Renal pelvis (tissue), 4 donors: ENCODE measurements around the gene IP6K3. TPM values are rescaled to one million over a fixed set of nuclear protein-coding genes. Genes with fewer than 3 reads are reported as not detected.

Experiments used
- DNase-seq: peaks from one replicate; pipeline ENCODE4 v3.0.0-alpha.2; 2013
- polyA plus RNA-seq, 3 donors: library from polyadenylated mRNA; unstranded; fragments of 120-200 nt; gene quantifications; one replicate each; pipeline ENCODE4 v1.2.1, GENCODE V29; 2013; ENCODE audit not compliant: insufficient read length in 3 of 3

The IP6K3 gene
- polyA plus RNA-seq, 3 donors, result 0.83 to 1.1 (median 0.83) TPM

DNA sequence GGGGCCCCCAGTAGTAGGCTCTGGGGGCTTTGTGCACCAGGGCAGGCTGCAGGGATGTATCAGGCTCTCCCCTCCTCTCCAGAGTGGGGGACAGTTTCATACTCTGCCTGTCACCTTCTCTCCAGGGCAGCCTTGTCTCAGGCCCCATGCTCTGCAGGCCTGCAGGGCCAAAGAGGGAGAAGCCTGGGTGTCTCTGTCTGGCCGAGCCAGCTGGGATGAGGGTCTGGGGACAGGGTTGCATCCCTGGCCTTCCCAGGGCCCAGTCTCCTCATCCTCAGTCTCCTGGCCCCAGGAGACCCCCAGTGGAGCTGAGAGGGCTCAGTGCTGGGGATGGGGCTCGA lies 14.8 kb upstream of the IP6K3 start:
- DNase-seq, result no peak

DNA sequence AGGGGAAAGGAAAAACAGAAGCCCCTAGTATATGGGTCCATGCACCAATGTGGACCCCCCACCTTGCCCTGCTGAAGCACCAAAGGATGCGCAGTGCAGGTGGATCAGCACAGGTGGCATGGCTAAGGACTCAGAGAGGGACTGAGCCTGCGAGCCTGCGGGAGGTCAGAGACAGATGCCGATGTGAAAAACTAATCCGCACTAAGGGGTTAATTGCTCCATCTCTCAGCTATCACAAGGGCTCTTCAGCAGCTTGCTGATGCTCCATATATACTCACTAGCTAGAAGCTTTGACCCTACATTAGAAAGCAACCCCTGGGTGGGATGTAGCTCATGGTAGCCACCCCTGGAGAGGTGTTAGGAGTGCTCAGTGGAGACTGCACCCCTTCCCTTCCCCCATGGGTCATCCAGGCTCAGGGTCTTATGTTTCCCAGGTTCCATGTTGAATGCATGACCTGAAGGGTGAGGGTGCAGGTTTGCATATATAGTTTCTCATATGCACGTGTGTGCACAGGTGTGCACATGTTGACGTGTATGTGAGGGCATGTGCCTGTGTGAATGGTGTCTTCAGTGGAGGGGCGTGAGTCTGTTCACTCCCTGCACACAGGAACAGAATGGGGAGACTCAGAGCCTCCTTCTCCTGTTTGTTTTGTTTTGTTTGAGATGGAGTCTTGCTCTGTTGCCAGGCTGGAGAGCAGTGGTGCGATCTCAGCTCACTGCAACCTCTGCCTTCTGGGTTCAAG lies 13.4 kb upstream of the IP6K3 start:
- no peak for DNase-seq

DNA sequence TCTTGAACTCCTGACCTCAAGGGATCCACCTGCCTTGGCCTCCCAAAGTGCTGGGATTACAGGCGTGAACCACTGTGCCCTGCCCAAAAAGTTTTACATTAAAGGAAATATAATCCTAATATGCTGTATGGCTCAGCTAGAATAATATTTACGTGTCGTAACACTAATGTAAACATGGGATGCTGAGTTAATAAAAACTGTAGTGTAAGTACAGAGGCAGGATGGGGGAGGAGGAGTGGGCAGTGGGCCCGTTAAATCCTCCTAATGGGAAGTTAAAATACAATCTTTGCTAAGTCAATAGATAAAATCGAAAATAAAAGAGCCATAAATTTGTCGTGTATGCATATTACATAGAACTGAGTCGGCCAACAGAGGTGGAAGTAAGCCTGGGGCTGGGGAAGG lies 12.1 kb upstream of the IP6K3 start:
- no peak for DNase-seq

DNA sequence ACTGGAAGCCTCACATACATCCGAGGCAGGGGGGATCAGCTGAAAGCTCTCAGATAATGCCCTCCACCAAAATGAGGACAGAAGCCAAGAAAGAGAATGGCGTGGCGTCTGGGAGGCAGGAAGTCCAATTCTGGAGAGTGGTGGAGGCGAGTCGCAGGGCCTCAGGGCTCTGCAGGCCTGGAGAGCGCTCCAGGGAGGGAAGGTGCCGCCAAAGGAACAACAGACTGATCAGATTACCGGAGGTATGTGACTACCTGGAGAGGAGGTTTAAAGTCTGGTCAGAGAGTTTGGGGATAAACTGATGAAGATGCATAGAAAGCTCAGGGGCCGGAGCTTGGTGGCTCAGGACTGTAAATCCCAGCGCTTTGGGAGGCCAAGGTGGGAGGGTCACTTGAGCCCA lies 11.2 kb upstream of the IP6K3 start:
- no peak for DNase-seq

DNA sequence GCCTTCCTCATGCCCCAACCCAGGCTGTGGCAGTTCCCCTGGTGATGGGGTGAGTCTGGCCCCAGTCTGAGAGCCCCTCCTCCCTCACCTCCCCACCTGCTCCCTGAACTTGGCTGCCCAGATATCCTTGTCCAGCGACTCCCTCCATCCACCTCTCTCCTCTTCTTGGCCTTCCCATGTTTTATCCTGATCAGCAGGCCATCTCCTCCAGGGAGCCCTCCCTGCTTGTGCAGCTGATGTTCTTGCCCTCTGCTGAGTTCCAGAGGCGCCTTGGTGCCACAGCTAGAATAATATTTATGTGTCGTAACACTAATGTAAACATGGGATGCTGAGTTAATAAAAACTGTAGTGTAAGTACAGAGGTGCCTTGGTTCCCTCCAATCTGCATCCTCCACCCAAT lies 10.4 kb upstream of the IP6K3 start:
- no peak for DNase-seq

DNA sequence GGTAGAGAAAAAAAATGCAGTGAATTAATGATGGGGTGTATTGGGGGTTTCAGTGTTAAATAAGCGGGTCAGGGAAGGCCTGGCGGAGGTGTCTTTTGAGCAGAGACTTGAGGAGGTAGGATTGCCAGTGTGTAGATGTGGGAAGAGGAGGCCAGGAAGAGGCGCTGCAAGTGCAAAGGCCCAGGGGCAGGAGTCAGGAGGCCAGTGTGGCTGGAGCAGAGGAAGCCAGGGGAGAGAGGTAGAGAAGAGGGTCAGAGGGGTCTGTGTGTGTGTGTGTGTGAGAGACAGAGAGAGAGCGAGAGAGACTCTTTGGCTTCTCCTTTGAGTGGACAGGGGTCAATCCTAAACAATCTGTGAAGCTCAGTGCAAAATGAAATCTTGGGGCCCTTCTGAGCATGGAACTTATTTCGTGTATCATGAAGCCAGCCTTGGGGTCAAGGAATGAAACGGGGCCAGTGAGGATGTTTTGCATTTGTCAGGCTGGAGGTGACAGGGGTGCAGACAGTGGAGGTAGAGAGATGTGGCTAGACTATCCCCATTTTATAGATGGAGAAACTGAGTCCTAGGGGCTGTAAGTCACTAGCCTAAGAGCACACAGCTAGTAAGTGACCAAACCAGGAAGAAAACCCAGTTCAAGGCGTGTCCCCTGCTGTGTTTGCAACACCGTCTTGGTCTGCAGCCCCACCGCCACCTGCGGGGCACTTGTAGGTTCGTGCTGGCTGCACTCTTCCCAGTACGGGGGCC lies 9.7 kb upstream of the IP6K3 start:
- DNase-seq, result no peak

DNA sequence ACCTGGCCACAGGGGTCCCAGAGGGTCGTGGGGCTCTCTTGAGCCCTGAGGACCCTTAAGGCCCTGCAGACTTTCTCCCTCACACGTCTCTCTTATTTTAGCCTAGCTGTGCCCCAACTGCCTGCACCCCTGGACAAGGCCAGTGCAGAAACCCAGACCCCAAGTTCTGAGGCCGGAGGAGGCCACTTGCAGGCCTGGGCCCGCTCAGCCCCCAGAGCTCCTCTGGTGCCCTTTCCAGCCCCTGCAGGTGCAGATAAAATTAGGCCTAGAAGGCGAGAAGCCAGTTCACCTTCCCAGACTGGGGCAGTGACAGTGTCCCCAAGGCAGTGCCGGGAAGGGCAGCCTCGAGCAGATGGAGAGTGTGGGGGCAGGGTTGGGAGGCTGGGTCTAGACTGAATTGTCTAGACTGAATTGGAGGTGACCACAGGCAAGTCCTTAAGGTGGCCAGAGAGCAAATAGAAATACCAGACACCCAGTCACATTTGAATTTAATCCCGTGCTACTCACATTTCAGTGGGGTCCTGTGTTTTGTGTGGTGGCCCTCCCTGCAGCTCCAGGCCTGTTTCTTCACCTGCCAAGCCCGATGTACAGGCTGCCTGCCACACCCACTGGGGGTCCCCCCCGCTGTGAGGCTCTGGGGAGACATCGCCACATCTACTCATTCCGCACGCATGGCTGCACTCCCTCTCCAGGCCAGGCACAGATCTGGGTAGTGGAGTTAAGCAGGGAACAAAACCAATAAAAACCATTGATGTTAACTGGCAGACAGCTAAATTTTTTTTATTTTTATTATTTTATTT lies 8.6 kb upstream of the IP6K3 start:
- DNase-seq, result no peak

DNA sequence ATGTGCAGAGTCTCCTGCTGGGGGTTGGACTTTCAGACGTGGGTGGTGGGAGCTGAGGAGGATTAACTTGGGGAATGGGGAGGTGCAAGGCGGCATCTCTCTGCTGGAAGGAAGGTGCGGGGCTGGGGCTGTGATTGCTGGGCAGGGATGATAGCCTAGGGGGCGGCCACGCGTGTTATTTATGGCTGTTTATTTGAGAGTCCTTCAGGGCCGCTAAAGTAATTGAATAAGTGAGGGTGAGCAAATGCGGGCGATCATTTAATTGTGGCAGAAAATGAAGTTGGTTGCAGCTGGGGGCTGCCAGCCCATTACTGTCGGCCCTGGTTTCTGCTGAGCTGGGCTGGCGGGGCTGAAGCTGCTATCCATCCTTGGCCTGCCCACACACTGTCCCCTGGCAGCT lies 7.5 kb upstream of the IP6K3 start:
- no peak for DNase-seq

DNA sequence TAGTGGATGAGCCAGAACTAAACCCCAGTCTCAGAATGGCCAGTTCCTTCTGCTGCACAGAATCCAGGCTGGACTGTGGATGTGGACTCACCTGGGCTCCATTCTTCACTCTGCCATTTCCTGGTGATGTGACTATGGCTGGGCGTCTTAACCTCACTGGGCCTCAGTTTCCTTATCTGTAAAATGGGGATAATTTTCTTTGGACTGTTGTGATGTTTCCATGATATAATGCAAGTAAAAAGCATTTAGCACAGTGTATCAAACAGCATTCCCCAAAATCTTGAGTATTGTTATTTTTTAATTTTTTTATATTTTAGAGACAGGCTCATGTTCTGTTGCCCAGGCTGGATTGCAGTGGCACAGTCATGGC lies 5.9 kb upstream of the IP6K3 start:
- DNase-seq, result no peak

DNA sequence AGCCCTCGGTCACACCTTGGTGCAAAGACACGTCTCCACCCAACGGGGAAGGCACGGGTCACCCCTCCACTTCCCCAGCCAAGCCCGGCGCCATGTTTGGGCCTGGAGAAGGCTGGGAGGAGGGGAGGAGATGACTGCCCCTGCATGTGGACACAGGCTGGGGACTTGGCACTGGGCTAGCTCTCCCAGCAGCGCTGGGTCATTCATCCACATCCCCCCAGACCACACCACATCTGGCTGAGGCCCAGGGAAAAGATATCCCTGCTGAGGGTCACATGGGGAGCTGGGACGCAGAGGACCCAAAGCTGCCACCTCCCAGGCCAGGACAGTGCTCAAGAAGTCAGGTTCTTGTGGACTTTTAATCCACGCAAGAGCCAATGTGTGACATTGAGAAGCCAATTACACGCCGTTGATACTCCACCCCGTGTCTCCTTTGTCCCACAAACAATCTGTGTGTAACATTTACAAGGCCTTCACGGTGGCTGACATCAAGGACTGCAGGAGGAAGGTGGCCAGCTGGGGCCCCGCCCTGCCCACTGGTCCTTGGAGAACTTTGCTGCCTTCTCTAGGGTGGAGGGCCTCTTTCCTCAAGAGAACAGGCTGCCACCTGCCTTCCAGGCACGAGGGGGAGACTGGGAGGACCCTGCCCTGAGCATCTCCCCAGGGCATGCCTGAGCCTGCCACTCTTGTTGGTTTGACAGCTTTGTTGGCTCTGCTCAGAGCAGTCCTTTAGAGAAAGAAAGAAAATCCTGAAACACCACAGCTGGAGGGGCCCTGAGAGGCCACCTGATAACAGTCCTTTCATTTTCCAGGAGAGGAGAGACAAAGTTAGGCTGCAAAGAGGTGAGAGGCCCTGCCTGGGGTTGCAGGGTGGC lies 5.3 kb upstream of the IP6K3 start:
- DNase-seq, result no peak

DNA sequence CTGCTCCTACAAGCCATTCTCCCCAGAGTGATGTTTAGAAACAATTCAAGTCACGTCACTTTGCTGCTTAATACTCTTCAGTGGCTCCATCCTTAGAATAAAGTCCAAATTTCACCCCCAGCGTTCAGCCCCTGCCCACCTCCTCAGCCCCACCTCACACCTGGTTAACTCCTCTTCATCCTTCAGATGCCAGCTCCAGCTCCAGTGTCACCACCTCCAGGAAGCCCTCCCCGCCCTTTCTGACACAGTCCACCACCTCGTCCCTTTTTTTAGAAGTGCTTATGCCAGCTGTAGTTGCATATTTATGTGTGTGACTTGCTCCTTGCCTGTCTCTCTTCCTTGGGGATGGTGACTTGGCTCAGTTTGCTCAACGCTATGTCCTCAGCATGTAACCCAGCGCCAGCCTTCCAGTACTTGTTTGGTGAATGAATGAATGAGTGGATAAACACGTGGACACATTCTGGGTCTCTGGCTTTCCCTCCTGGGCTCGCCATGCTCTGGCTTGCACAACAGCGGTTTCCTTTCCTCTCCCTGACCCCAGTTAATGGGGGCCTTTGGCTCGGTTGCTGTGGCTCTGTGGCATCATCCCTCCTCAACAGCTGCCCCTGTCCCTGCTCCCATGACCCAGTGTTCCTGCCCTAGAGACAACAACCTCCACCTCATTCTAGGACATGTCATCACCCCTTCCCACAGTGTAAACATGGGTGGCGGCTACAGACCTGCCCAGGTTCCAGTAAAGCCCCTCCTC lies 3.7 kb upstream of the IP6K3 start:
- no peak for DNase-seq

DNA sequence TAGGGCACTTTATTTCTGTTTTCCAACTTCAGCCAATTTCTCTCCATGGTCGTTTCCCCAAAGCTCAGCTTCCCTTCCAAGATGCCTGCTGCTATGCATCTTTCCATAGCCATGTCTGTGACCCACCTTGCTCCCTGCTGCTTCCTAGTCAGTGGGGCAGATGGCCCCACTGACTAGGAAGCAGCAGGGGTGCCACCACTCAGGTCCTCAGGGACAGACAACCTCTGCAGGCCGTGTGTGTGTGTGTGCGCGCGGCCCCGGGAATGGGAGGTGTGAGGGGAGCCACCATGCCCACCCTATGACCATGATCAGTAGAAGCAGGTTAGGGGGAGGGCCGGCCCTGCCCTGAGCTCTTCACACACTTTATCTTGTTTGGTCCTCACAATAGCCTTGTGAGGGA lies 2.7 kb upstream of the IP6K3 start:
- DNase-seq, result no peak

DNA sequence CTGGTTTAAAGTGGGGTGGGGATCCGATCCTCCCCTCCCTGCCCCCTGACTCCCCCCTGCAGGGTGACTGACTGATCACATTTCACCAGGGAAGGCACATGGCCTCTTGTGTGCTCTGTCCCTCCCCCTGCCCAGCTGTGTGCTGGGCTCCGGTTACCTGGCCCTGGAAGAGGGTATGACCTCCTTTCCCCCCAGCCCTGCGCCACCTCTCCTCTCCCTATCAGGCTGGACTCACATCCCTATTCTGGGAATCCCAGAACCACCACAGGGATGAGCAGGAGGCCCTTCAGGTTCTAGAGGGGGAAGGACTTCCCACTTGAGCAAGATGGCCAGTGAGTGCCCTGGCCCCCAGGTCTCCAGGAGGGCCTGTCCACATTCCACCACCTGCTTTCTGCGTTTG lies 2.1 kb upstream of the IP6K3 start:
- DNase-seq, result no peak

DNA sequence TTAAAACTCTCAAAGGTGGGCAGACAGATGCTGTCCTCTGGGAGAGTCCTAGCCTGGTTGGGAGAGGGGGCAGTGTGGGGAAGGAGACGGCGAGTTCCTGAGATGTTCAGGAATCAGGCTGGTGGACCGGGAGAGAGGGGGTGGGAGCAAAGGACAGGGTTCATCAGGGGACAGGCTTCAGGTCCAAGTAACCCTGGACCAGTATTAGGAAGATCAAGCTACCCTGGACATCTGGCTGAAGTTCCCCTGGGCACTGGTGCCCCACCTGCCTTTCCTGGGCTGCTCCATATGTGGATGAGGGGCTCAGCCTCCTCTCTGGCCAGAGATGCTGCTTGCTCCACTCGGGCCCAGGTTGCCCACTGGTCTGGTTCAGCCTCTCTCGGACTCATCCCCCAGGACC lies 1.1 kb upstream of the IP6K3 start:
- no peak for DNase-seq

DNA sequence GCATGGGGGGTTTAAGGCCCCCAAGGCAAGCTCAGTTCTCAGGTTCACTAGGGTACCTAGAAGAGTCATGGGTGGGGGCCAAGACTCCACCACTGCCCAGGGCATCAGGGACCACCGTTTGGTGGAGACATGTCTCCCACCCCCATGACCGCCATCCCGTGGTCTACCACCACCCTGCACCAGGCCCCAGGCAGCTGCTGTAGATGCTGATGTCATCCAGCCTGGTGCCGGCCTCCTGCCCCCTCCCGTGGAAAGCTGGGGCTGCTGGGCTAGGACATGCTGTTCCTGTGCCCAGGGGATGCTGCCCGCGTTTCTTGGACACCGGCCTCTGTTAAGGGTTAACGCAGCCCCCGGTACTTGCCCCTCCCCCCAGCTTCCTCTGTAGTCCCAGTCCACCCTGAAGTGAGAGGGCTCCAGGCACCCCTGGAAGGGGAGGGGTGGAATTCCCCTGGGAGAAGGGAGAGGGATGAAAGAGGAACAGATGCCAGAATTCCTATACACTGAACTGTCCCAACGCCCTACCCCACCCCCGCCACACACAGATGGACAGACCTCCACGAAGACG lies 587 bp downstream of the IP6K3 start:
- no peak for DNase-seq

DNA sequence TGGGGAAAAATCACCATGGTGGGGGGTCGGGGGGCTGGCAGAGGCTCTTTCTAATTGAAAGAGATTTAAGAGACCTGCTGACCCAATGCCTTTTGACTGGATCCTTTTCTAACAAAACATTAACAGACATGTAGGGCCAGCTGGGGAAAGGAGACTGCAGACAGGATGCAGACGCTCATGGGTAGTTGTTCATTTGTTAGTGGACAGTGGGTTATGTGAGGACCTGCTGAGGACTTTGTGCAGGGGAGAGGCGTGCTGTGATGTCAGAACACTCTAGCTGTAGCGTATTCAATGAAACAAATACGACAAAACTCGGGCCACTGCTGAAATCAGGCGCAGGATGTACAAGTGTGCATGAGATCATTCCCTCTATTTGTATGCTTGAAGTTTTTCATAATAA lies 1.2 kb downstream of the IP6K3 start:
- no peak for DNase-seq

DNA sequence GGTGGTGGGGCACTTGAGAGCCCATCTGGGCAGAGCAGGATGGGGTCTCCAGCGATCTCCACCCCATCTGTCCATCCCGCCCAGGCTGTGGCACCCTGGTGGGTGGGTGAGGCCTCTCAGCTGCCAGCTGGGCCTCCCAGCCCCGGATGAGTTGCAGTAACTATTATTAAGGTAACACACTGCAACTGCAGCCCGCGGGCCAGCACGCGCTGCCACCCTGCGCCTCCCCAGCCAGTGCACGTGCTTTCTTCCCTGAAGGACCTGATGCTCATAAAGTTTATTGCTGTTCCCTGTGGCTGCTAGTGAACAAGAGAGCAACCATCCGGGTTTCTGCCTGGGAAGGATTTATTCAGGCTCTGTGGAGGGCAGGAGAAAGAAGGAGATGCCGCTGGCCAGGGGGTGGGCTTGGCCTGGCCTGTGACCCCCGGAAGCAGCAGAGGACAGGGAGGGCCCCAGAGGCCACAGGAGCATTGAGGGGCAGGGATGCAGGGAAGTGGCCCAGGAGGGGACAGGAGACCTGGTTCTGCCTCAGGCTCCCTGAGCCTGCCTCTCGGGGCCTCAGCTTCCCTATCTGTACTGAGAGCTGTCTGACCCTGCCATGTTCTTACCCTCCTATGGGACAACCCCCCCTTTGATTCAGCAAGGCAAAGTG lies 1.7 kb downstream of the IP6K3 start:
- DNase-seq, result no peak

DNA sequence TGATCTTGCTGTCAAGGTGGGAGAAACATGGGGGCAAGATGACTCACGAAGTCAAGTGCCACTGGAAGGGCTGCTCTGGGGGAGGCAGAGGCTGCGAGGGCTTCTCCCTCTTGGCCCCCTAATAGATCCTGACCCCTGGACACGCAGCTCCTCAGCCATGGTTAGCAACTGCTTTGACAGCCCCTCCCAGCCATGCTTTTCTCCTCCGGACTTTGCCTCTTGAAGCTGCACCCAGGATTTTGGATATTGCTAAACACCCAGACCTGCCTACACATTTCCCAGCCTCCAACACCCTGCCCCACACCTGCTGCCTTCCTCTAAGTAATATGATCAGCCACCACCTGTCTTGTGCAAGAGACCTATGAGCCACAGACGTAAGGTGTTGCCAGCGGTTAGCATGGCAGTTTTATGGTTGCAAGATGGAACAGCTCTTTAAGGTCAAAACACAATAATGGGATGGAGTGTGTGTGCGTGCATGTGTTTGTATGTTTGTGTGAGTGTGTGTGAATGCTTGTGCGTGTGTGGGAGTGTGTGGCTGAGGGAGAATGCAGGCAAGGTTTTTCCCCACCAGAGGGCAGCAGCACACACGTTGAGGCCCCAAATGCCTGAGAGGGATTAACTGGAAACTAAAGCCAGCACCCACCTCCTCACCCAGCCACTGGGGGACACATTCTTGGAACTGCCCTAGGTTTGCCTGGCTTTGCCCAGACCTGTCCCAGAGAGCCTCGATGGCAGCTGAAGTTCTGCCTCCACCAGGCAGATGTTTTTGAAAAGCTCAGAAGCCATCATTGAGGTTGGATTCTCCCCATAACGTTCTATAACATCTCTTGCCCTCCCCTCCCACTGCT lies 2.5 kb downstream of the IP6K3 start:
- peak; percentile 83 for DNase-seq

DNA sequence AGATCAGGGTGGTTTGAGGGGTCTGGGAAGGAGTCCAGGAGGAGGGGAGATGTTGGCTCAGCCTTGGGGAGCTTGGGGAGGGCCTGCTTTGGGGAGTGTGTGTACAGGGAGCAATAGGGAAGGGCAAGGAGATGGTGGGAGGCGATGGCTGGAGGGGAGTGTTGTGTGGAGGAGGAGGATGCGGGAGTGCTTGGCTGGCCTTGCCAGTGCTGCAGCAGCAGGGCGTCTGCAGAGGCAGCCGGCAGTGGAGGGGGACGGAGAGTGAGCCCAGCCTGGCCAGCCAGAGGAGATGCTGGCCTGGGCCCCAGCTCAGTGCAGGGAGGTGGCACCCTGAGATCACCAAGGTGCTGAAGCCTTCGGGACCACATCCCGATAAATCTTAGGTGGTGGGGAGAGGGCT lies 3.9 kb downstream of the IP6K3 start:
- no peak for DNase-seq

DNA sequence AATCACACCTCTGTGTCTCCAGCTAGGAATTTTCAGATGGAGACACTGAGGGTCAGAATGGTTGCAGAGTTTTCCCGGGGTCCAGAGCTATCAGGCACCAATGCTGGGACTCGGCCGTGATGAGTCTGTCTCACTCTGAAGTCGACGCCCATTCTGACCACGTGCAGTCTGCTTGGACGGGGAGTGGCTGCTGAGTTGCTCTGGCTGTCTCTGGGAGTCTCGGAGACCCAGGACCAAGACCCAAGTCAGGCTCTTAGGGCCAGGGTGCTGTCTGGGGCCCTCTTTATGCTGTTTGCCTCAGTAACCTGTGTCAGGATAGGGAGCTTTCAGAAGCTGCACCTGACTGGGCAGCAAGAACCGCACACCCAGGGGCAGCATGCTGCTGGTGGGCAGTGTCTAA lies 4.6 kb downstream of the IP6K3 start:
- DNase-seq, result no peak
